ENCODE measurements around the gene TMC8.

GRCh38 chr17:78184351-78184750 is 53.8 kb downstream of the TMC8 start:
- no peak for TF ChIP-seq EZH2 (IDR thresholded peaks at IDR 0.05; ENCODE audit: borderline replicate concordance, low read depth, low read length, poor library complexity, severe bottlenecking)
- TF ChIP-seq CTCF (conservative IDR thresholded peaks at IDR 0.05; ENCODE audit: low read depth, low read length) = no peak
